DMS53 (cell line): ENCODE data around the gene ARFGAP3.
A peak's percentile ranks its signal among the peaks of the same experiment; 100 is the strongest.

Experiments
- DNase-seq: peaks from one replicate; lab custom pipeline; 2025; lab: John Stamatoyannopoulos, UW

The ARFGAP3 gene

DNA sequence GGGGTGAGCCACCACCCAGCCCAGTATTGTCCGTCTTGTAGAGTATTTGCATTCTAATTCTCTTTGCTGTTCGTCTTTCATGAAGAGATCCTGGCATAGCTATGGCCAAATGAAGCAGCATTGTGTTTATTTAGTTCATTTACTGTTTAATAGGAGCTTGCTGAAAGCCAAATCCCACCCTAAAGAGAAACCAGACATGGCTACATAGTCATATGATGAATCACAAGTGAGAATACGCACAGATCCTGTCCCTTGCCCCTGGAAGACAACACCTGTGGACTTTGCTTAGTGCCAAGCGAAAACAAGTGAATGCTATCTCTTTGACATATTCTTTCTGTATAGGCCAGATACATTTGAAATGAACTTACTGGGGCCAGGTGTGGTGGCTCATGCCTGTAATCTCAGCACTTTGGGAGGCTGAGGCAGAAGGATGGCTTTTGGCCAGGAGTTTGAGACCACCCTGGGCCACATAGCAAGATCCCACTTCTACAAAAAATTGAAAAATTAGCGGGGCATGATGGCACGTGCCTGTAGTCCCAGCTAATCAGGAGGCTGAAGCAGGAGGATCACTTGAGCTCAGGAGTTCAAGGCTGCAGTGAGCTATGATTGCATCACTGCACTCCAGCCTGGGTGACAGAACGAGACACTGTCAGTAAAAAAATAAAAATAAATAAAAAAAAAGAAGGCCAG lies 5.1 kb upstream of the ARFGAP3 start:
- no peak for DNase-seq

DNA sequence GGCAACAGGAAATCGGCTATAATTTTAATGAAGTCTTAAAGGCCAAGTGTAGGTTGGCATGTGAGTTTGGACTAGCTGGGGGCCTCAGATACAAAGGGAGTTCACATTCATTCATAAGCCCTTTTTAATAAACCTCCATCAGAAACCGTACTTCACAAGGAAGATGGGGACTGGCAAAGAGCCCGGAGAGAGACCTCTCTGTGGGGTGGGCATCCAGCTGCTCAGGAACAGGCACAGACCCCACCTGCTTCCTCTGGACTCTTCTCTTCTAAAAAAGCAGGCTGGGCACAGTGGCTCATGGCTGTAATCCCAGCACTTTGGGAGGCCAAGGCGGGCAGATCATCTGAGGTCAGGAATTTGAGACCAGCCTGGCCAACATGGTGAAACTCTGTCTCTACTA lies 3.9 kb upstream of the ARFGAP3 start:
- DNase-seq = no peak

- peak; percentile 22 for DNase-seq
Observed at GRCh38 chr22:42857845-42858481, 890 bp upstream of the ARFGAP3 start.

- peak; percentile 66 for DNase-seq
Observed at GRCh38 chr22:42856179-42856864, 751 bp downstream of the ARFGAP3 start.

- DNase-seq = no peak
Observed at GRCh38 chr22:42855721-42856120, 1.4 kb downstream of the ARFGAP3 start.

GRCh38 chr22:42855211-42855610 lies 1.9 kb downstream of the ARFGAP3 start:
- DNase-seq = no peak

DNA sequence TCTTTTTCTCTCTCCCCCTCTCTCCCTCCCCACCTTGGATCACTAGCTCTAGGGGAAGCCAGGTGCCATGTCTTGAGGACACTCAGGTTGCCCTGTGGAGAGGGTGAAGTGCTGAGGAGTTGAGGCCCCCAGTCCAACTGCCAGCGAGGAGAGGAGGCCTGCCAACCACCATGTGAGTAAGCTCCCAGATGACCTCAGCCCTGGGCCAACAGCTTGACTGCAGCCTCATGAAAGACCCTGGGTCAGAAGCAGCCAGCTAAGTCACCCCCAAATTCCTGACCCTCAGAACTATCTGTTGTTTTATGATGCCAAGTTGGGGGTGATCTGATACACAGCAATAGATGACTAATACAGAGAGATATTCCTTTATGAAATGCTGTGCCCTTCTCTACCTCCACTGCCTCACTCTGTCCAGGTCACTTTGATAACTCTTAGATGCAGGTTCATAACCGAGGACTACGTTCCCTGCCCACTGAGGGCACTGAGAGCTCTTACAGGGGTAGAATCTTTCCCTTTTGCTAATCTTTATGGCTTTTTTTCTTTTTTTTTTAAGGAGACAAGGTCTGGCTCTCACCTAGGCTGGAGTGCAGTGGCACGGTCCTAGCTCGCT lies 8.0 kb downstream of the ARFGAP3 start:
- no peak for DNase-seq

DNA sequence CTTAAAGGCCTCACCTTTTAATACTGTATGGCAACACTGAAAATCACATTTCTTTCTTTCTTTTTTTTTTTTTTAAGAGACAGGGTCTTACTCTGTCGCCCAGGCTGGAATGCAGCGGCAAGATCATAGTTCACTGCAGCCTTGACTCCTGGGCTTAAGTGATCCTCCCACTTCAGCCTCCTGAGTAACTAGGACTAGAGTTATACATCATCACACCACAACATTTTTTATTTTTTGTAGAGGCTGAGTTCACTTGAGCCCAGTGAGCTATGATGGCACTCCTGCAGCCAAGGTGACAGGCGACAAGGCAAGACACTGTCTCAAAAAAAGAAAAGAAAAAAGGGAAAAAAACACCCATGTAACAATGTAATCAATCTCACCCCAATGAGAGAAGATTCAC lies 10.0 kb downstream of the ARFGAP3 start:
- DNase-seq = no peak

GRCh38 chr22:42844756-42845155 lies 12.3 kb downstream of the ARFGAP3 start:
- DNase-seq = no peak

GRCh38 chr22:42842658-42843370 lies 14.3 kb downstream of the ARFGAP3 start:
- DNase-seq = no peak

DNA sequence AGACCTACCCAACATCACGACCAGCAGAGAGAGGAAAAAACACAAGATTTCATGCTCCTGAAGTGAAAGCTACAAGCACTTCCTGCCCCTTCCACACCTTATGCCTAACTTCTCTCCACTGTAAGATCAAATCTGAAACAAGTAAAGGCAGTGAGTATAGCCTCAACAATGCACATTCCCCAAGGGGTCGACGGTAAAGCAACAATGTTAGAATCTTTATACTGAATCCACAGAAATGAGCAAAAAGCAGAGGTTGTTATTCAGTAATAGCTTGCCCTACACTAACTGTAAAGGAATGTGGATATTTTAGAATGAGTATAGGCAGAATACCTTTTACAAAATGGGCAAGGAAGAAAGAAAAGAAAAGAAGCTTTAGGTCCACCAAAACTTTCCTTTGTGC lies 15.6 kb downstream of the ARFGAP3 start:
- no peak for DNase-seq

DNA sequence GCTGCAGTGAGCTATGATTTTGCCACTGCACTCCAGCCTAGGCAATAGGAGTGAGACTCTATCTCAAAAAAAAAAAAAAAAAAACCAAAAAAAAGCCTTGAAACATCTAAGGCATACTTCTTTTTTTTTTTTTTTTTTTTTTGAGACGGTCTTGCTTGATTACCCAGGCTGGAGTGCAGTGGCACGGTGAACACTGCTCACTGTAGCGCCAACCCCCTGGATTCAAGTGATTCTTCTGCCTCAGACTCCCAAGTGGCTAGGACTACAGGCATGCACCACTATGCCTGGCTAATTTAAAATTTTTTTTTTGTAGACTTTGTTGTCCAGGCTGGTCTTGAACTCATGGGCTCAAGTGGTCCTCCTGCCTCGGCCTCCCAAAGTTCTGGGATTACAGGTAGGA lies 19.5 kb downstream of the ARFGAP3 start:
- DNase-seq = no peak

DNA sequence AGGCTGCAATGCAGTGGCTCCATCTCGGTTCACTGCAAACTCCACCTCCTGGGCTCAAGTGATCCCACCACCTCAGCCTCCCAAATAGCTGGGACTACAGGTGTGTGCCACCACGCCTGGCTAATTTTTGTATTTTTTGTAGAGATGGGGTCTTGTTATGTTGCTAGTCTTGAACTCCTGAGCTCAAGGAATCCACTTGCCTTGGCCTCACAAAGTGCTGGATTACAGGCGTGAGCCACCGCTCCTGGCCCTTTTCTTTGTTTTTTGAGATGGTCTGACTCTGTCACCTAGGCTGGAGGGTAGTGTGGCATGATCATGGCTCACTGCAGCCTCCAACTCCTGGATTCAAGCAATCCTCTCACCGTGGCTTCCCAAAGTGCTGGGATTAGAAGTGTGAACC lies 21.0 kb downstream of the ARFGAP3 start:
- no peak for DNase-seq

DNA sequence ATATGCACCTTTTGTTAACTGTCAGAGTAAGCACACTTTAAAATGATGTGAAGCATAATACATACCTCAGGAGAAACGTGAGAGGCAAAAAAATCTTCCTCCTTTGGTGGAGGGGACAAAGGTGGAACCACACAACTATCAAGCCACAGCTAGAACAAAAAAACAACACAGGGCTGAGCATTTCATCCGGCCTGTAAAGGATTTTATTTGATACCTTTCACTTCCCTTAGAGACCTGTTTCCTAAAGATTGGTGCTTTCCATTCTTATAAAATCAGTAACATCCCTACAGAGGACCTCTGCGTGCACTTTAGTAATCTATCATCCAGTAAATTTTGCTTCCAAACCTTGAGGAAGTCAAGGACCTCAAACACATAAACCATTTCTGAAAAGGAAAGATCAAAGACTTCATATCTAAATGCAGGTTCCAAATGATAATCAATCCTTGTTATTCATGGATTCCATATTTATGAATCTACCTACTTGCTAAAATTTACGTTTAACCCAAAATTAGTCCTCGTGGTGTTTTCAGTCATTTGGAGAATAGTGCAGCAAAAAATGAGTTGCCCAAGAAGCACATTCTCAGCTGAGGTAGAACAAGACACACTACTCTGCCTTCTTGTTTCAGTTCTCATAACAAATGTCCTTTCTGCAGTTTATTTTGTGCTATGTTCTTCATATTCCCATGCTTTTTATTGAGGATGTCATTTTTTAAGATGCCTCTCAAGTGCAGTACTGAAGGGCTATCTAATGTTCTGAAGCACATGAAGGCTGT lies 22.7 kb downstream of the ARFGAP3 start:
- no peak for DNase-seq

GRCh38 chr22:42833104-42833503 lies 24.0 kb downstream of the ARFGAP3 start:
- no peak for DNase-seq

DNA sequence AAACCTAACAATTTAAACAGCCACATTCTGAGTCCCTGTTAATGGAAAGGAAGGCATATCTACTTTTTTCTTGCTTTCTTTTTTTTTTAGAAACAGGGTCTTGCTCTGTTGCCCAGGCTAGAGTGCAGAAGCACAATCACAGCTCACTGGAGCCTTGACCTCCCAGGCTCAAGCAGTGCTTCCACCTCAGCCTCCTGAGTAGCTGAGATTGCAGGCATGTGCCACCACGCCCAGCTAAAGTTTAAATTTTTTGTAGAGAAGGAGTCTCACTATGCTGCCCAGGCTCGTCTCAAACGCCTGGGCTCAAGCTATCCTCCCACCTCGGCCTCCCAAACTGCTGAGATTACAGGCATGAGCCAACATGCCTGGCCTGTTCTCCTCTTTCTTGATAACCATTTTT lies 25.4 kb downstream of the ARFGAP3 start:
- no peak for DNase-seq

- DNase-seq = no peak
Observed at GRCh38 chr22:42830161-42830560, 26.9 kb downstream of the ARFGAP3 start.

- no peak for DNase-seq
Observed at GRCh38 chr22:42829302-42829701, 27.8 kb downstream of the ARFGAP3 start.

GRCh38 chr22:42825796-42826195 lies 31.3 kb downstream of the ARFGAP3 start:
- no peak for DNase-seq

DNA sequence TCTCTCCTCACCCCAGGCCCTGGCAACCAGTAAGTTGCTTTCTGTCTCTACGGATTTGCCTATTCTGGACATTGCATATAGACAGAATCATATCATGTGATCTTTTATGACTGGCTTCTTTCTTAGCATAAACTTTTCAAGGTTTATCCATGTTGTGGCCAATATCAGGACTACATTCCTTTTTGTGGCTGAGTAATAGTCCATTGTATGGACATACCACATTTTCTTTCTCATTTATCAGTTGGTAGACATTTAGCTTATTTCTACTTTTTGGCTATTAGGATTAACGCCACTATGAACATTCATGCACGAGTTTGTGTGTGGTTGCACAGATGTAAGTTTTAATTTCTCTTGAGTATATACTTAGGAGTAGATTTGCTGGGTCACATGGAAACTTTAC lies 35.7 kb downstream of the ARFGAP3 start:
- no peak for DNase-seq

DNA sequence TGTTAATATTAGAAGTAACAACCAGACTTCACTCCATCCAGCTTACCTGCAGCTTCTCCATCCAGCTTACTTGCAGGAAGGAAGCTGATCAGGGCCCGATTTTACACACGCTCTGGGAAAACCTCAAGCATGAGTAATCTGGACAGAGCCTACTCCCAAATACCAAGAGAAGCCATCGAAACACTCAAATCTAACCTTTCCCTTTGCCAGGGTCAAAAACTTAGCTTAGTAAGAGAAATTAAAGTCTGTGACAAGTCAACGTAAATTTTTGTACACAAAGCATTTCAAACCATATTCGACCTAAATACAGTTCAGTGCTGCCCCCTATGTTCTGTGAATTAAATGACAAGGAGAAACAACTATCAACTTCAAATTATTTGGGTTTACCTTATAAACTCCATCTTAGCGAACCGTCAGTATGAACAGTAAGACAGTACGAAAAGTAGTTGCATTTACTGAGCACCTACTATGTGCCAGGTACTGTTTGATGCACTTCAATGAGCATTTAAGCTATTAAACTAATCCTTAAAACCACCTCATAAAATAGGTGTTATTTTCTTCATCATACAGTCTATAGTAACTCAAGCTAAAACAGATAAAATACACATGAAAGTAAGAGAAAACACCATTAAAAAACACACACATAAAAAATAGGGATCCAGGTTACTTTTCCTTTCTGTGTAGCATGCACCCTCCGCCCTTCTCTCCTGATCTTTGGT lies 36.9 kb downstream of the ARFGAP3 start:
- DNase-seq = peak; percentile 65
